SK-N-SH treated with all-trans-retinoic acid at 6 μM for 48 hours (cell line): ENCODE results near the gene PLCB1.
"Not testable (repeated sequence)": the region's sequence is repeated elsewhere in the genome, so short reads cannot be mapped to it uniquely, and the experiment has no call there.

ENCODE experiments used
- ATAC-seq: fragments of 200-7000 bp; cut with Tn5 transposase; 3 replicates; pipeline ENCODE4 v1.9.1; 2020; ENCODE audit warnings: mild to moderate bottlenecking, moderate library complexity
- BACH2 ChIP-seq: fragments of 250-450 bp; sonication (Bioruptor Pico); IDR thresholded peaks from 2 replicates; pipeline ENCODE4 v1.9.0; 2021; ENCODE audit warnings: mild to moderate bottlenecking, borderline replicate concordance
- CSDC2 ChIP-seq: fragments of 250-450 bp; sonication (Bioruptor Pico); IDR thresholded peaks from 2 replicates; pipeline ENCODE4 v1.5.0; 2020; ENCODE audit warnings: mild to moderate bottlenecking, moderate library complexity
- CSRNP3 ChIP-seq: fragments of 250-450 bp; sonication (Bioruptor Pico); IDR thresholded peaks from 2 replicates; pipeline ENCODE4 v1.5.1; 2021; ENCODE audit warnings: mild to moderate bottlenecking, moderate library complexity
- ESRRG ChIP-seq: fragments of 250-450 bp; sonication (Bioruptor Pico); IDR thresholded peaks from 2 replicates; pipeline ENCODE4 v1.6.1; 2021; ENCODE audit warnings: mild to moderate bottlenecking
- ISL1 ChIP-seq: fragments of 250-450 bp; sonication (Bioruptor Pico); IDR thresholded peaks from 2 replicates; pipeline ENCODE4 v2.1.2; 2022; ENCODE audit warnings: mild to moderate bottlenecking, moderate library complexity
- OSR1 ChIP-seq: fragments of 250-450 bp; sonication (Bioruptor Pico); IDR thresholded peaks from 2 replicates; pipeline ENCODE4 v1.8.0; 2022; ENCODE audit warnings: moderate library complexity, mild to moderate bottlenecking, inconsistent platforms
- POU6F1 ChIP-seq: fragments of 250-450 bp; sonication (Bioruptor Pico); IDR thresholded peaks from 2 replicates; pipeline ENCODE4 v1.8.0; 2021; ENCODE audit warnings: low read depth, mild to moderate bottlenecking, moderate library complexity, borderline replicate concordance
- PPARA ChIP-seq: fragments of 250-450 bp; sonication (Bioruptor Pico); IDR thresholded peaks from 2 replicates; pipeline ENCODE4 v1.5.0; 2020; ENCODE audit warnings: mild to moderate bottlenecking, borderline replicate concordance
- RARB ChIP-seq: fragments of 250-450 bp; sonication (Bioruptor Pico); IDR thresholded peaks from 2 replicates; pipeline ENCODE4 v1.8.0; 2021; ENCODE audit warnings: mild to moderate bottlenecking, moderate library complexity
- TOX ChIP-seq: fragments of 250-450 bp; sonication (Bioruptor Pico); IDR thresholded peaks from 2 replicates; pipeline ENCODE4 v1.8.0; 2021; ENCODE audit warnings: mild to moderate bottlenecking, moderate library complexity, borderline replicate concordance
- ZC3H10 ChIP-seq: fragments of 250-450 bp; sonication (Bioruptor Pico); IDR thresholded peaks from 2 replicates; pipeline ENCODE4 v1.5.1; 2021; ENCODE audit warnings: mild to moderate bottlenecking, moderate library complexity
- ZFP3 ChIP-seq: fragments of 250-450 bp; sonication (Bioruptor Pico); IDR thresholded peaks from 2 replicates; pipeline ENCODE4 v1.5.0; 2020; ENCODE audit warnings: mild to moderate bottlenecking, moderate library complexity
- ZFP30 ChIP-seq: fragments of 450-650 bp; formaldehyde crosslinking; IDR thresholded peaks from 2 replicates; pipeline ENCODE4 v1.5.0; 2022; ENCODE audit warnings: mild to moderate bottlenecking, moderate library complexity
- ZNF70 ChIP-seq: fragments of 450-650 bp; formaldehyde crosslinking; IDR thresholded peaks from 2 replicates; pipeline ENCODE4 v1.5.0; 2020; ENCODE audit warnings: mild to moderate bottlenecking, moderate library complexity
- ZNF8 ChIP-seq: fragments of 450-650 bp; formaldehyde crosslinking; IDR thresholded peaks from 2 replicates; pipeline ENCODE4 v1.5.0; 2020; ENCODE audit warnings: mild to moderate bottlenecking, moderate library complexity
- TF ChIP-seq, protein P1 (sequence below): fragments of 250-450 bp; sonication (Bioruptor Pico); IDR thresholded peaks from 2 replicates; pipeline ENCODE4 v1.5.0; 2020; ENCODE audit warnings: mild to moderate bottlenecking, moderate library complexity
- TF ChIP-seq, protein P2 (sequence below): fragments of 250-450 bp; sonication (Bioruptor Pico); IDR thresholded peaks from 2 replicates; pipeline ENCODE4 v1.5.1; 2020; ENCODE audit warnings: low read depth, mild to moderate bottlenecking, moderate library complexity

Gene PLCB1

GRCh38 chr20:8639112-8639778 lies 507.2 kb downstream of the PLCB1 start (continued):
- no peak for TF ChIP-seq ISL1 (CRISPR knock-in tag)
- TF ChIP-seq ZFP3, result no peak
- TF ChIP-seq ZC3H10 (CRISPR knock-in tag), result no peak

GRCh38 chr20:8640461-8640860 lies 508.4 kb downstream of the PLCB1 start:
- TF ChIP-seq POU6F1 (CRISPR knock-in tag) (no peak), ESRRG (CRISPR knock-in tag) (no peak), ZFP3 (no peak)
- ATAC-seq, result no peak

DNA sequence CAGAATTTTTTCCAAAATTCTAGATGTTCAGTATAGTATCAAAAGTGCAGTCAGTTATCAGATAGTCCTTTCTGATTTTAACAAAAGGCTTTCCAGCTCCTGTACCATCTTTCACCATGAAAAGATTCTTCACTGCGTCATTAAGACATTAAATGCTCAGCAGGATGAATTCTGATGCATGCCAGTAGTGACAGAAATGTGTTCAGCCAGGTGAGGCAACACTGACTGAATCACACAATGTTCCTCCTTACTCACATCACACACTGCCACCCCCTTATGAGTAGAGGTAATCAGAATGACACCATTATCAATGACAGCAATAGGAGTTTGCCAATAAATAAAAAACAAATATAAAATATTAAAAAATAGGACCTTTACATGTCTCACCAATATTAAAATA lies 510.2 kb downstream of the PLCB1 start:
- no peak for ATAC-seq
- TF ChIP-seq CSRNP3 (no peak), CSDC2 (CRISPR knock-in tag) (no peak), ESRRG (CRISPR knock-in tag) (no peak), ZC3H10 (CRISPR knock-in tag) (no peak), PPARA (CRISPR knock-in tag) (no peak), ZNF8 (CRISPR knock-in tag) (no peak), ZNF70 (CRISPR knock-in tag) (no peak), BACH2 (CRISPR knock-in tag) (no peak), TOX (CRISPR knock-in tag) (no peak), ZFP30 (CRISPR knock-in tag) (no peak), ISL1 (CRISPR knock-in tag) (no peak), OSR1 (no peak), RARB (CRISPR knock-in tag) (no peak), POU6F1 (CRISPR knock-in tag) (no peak)
- TF ChIP-seq, protein P1, sequence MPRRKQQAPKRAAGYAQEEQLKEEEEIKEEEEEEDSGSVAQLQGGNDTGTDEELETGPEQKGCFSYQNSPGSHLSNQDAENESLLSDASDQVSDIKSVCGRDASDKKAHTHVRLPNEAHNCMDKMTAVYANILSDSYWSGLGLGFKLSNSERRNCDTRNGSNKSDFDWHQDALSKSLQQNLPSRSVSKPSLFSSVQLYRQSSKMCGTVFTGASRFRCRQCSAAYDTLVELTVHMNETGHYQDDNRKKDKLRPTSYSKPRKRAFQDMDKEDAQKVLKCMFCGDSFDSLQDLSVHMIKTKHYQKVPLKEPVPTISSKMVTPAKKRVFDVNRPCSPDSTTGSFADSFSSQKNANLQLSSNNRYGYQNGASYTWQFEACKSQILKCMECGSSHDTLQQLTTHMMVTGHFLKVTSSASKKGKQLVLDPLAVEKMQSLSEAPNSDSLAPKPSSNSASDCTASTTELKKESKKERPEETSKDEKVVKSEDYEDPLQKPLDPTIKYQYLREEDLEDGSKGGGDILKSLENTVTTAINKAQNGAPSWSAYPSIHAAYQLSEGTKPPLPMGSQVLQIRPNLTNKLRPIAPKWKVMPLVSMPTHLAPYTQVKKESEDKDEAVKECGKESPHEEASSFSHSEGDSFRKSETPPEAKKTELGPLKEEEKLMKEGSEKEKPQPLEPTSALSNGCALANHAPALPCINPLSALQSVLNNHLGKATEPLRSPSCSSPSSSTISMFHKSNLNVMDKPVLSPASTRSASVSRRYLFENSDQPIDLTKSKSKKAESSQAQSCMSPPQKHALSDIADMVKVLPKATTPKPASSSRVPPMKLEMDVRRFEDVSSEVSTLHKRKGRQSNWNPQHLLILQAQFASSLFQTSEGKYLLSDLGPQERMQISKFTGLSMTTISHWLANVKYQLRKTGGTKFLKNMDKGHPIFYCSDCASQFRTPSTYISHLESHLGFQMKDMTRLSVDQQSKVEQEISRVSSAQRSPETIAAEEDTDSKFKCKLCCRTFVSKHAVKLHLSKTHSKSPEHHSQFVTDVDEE (CRISPR knock-in tag), result no peak
- TF ChIP-seq, protein P2, sequence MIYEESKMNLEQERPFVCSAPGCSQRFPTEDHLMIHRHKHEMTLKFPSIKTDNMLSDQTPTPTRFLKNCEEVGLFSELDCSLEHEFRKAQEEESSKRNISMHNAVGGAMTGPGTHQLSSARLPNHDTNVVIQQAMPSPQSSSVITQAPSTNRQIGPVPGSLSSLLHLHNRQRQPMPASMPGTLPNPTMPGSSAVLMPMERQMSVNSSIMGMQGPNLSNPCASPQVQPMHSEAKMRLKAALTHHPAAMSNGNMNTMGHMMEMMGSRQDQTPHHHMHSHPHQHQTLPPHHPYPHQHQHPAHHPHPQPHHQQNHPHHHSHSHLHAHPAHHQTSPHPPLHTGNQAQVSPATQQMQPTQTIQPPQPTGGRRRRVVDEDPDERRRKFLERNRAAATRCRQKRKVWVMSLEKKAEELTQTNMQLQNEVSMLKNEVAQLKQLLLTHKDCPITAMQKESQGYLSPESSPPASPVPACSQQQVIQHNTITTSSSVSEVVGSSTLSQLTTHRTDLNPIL (CRISPR knock-in tag), result no peak
- TF ChIP-seq, all 23 proteins: peak for 0

DNA sequence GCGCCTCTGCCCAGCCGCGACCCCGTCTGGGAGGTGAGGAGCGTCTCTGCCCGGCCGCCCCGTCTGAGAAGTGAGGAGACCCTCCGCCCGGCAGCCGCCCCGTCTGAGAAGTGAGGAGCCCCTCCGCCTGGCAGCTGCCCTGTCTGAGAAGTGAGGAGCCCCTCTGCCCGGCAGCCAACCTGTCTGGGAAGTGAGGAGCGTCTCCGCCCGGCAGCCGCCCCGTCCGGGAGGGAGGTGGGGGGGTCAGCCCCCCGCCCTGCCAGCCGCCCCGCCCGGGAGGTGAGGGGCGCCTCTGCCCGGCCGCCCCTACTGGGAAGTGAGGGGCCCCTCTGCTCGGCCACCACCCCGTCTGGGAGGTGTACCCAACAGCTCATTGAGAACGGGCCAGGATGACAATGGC lies 512.4 kb downstream of the PLCB1 start:
- ATAC-seq, result not testable (repeated sequence)

GRCh38 chr20:8645326-8645725 lies 513.3 kb downstream of the PLCB1 start:
- no peak for TF ChIP-seq OSR1
- ATAC-seq, result no peak
